ENCODE data around the gene SMARCE1. TPM values are rescaled to one million over a fixed set of nuclear protein-coding genes. Genes with fewer than 3 reads are reported as not detected.

Gene SMARCE1
- polyA plus RNA-seq, 2 of the 4 experiments (the other 2 are of a cell fraction), result 109 to 111 TPM

DNA sequence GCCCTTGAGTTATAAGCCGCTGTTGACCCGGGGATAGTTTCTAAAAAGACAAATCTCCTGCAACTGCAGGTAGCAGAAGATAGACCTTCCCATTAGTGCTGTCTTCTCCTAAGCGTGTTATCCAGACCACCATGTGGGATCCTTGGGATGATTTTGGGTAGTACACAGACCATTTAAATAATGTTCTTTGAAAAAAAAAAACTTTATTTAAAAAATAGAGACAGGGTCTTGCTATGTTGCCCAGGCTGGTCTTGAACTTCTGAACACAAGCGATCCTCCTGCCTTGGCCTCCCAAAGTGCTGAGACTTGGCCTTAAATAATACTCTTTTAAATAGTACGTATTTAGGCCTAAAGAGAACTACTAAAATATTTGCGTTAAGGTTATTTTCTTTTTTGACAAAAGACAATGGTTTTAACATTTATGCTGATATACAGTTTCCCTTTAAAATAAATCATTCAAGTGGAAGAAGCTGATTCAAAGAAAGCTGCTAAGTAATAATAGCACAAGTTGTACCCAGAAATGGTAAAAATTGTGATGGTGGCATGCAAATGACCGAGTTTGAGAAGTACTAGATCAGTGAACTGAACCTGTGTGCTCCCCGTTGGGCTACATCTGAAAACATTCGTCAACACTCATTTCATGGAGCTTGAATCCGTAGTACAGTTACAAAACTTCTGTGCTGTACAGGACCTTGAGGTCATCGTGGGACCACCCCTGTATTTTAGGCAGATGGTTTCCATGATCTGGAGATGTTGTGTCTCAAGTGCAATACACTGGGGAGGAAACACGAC lies 24.0 kb downstream of the SMARCE1 start:
- H3K4me3 ChIP-seq, result no peak overlapping the region
- no peak for FAIRE-seq
- 0 out of 3 replicates have a peak, but pooled peaks cover 3% of the 10 kb centered on the region for H3K4me1 ChIP-seq
- H3K4me2 ChIP-seq, result no peak overlapping the region
- no peaks in the 10 kb centered on the region for H3K9me3 ChIP-seq
- CTCF ChIA-PET, result interaction anchor here (0.5 to 20.0 kb wide), 10 partner anchors 9 to 1041 kb away, joined by 3 to 304 read pairs (median 7); no protein-coding TSS in a partner anchor
- no peak overlapping the region for H3K27ac ChIP-seq
- POLR2A ChIA-PET, result interaction anchor here (0.6 kb wide), 1 partner anchor 24 kb away, joined by 3 read pairs; the partner anchor contains the start of gene SMARCE1
- TF ChIP-seq ZNF302 (CRISPR knock-in tag; IDR thresholded peaks at IDR 0.05), result no peak
- TF ChIP-seq ZFP36 (IDR thresholded peaks at IDR 0.05; ENCODE audit: borderline replicate concordance, partially characterized antibody), result no peak
- no peak for TF ChIP-seq CHD4 (IDR thresholded peaks at IDR 0.05; ENCODE audit: borderline replicate concordance)
- TF ChIP-seq, protein P1, sequence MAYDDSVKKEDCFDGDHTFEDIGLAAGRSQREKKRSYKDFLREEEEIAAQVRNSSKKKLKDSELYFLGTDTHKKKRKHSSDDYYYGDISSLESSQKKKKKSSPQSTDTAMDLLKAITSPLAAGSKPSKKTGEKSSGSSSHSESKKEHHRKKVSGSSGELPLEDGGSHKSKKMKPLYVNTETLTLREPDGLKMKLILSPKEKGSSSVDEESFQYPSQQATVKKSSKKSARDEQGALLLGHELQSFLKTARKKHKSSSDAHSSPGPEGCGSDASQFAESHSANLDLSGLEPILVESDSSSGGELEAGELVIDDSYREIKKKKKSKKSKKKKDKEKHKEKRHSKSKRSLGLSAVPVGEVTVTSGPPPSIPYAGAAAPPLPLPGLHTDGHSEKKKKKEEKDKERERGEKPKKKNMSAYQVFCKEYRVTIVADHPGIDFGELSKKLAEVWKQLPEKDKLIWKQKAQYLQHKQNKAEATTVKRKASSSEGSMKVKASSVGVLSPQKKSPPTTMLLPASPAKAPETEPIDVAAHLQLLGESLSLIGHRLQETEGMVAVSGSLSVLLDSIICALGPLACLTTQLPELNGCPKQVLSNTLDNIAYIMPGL (CRISPR knock-in tag; IDR thresholded peaks at IDR 0.05; ENCODE audit: borderline replicate concordance), result no peak
- TF ChIP-seq CEBPB (IDR thresholded peaks at IDR 0.05), result no peak
- TF ChIP-seq FOXS1 (CRISPR knock-in tag; IDR thresholded peaks at IDR 0.05), result no peak
- no peak for ATAC-seq
- DNase-seq (ENCODE audit: low read depth in 1 of 2, low spot score in 1 of 2), result no peak
- WGBS (ENCODE audit: missing lambda C conversion rate), result 74% methylated on average over 12 of the region's 12 CpGs

DNA sequence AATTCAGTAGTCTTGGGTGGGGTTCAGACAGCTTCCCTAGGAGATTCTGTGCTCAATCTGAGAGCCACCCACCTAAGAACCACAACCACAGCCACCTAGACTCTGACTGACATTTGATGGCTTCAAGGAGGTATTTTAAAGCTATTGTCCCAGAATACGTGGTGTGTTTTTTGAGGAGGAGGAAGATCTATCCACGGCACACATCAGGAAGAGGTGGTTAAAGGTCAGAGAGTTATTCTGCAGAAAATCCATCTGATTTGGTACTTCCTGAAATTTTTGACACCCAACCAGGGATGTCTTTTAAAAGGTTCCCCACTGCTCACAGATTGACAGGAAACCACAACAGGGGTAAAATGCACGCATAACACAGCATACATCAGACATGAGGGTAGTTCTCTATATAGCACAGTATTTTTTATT lies 25.1 kb downstream of the SMARCE1 start:
- TF ChIP-seq HES2 (IDR thresholded peaks at IDR 0.05), result no peak
- no peak for TF ChIP-seq BCL3 (IDR thresholded peaks at IDR 0.05)
- TF ChIP-seq, protein P2, sequence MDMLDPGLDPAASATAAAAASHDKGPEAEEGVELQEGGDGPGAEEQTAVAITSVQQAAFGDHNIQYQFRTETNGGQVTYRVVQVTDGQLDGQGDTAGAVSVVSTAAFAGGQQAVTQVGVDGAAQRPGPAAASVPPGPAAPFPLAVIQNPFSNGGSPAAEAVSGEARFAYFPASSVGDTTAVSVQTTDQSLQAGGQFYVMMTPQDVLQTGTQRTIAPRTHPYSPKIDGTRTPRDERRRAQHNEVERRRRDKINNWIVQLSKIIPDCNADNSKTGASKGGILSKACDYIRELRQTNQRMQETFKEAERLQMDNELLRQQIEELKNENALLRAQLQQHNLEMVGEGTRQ (IDR thresholded peaks at IDR 0.05), result no peak
- TF ChIP-seq SMC3 (IDR thresholded peaks at IDR 0.05), result no peak
- TF ChIP-seq RNF2 (IDR thresholded peaks at IDR 0.05; ENCODE audit: borderline replicate concordance, low read depth), result no peak
- TF ChIP-seq EP300 (IDR thresholded peaks at IDR 0.05), result no peak
- no peak for TF ChIP-seq FOSB (CRISPR knock-in tag; IDR thresholded peaks at IDR 0.05)
- no peak for TF ChIP-seq FOSL2 (IDR thresholded peaks at IDR 0.05)
- TF ChIP-seq FOSL2 (CRISPR knock-in tag; IDR thresholded peaks at IDR 0.05), result no peak
- TF ChIP-seq PHF8 (IDR thresholded peaks at IDR 0.05; ENCODE audit: borderline replicate concordance, low read depth), result no peak
- TF ChIP-seq PBX3 (IDR thresholded peaks at IDR 0.05), result no peak
- no peak for TF ChIP-seq ZFP36 (IDR thresholded peaks at IDR 0.05; ENCODE audit: borderline replicate concordance, partially characterized antibody)
- no peak for TF ChIP-seq POLR2AphosphoS2 (conservative IDR thresholded peaks at IDR 0.05; ENCODE audit: low read length)
- TF ChIP-seq HOXB13 (CRISPR knock-in tag; IDR thresholded peaks at IDR 0.05; ENCODE audit: low read depth), result no peak
- CTCF ChIA-PET, result interaction anchor here (0.8 to 20.0 kb wide), 7 partner anchors 15 to 1042 kb away, joined by 3 to 304 read pairs (median 3); no protein-coding TSS in a partner anchor
- no peak for DNase-seq (ENCODE audit: low read depth in 1 of 2, low spot score in 1 of 2)
- Histone ChIP-seq H3K4me2 (no peak overlapping the region), H3K27ac (no peak overlapping the region), H3K4me1 (0 out of 3 replicates have a peak, but pooled peaks cover 3% of the 10 kb centered on the region), H3K4me3 (no peak overlapping the region), H3K9me3 (no peaks in the 10 kb centered on the region)
- 74% methylated on average over 3 of the region's 3 CpGs for WGBS (ENCODE audit: missing lambda C conversion rate)
- no peak for ATAC-seq
- no peak for FAIRE-seq
- POLR2A ChIA-PET, result no interaction called here
